Activated naive CD4-positive, alpha-beta T cell treated with anti-CD3 and anti-CD28 coated beads for 36 hours (primary cell): ENCODE results near the gene WDR91. TPM values are rescaled to one million over a fixed set of nuclear protein-coding genes. Genes with fewer than 3 reads are reported as not detected.
A peak's percentile ranks its signal among the peaks of the same experiment; 100 is the strongest.

Experiments
- CTCF ChIA-PET: fragments of 350-600 bp; sonication (Branson Sonifier 250); formaldehyde crosslinking; loops from one replicate; lab custom pipeline; 2021; ENCODE audit warnings: antibody characterized with exemption; lab: Charles Lee
- DNase-seq: peaks from one replicate; pipeline ENCODE4 v3.0.0-alpha.2; 2020
- H3K27ac Mint-ChIP-seq: one replicate; pipeline ENCODE4 v1.8.0; 2021; ENCODE audit warnings: mild to moderate bottlenecking, mixed read lengths
- H3K27me3 Mint-ChIP-seq: one replicate; pipeline ENCODE4 v1.8.0; 2021; ENCODE audit warnings: low read depth, mixed read lengths
- H3K36me3 Mint-ChIP-seq: one replicate; pipeline ENCODE4 v1.8.0; 2021; ENCODE audit warnings: low read depth, mixed read lengths
- H3K4me1 Mint-ChIP-seq: one replicate; pipeline ENCODE4 v1.8.0; 2021; ENCODE audit warnings: low read depth, mixed read lengths
- H3K4me3 Mint-ChIP-seq: one replicate; pipeline ENCODE4 v1.8.0; 2021; ENCODE audit warnings: mild to moderate bottlenecking, moderate library complexity, mixed read lengths
- H3K9me3 Mint-ChIP-seq: one replicate; pipeline ENCODE4 v1.8.0; 2021; ENCODE audit warnings: mixed read lengths
- intact Hi-C: fragments of 100-400 bp; cut with micrococcal nuclease; formaldehyde crosslinking; loops from one replicate; pipeline ENCODE4 v1.15.1; 2023
- total RNA-seq, 2 experiments: library from RNA; stranded (reverse); gene quantifications; one replicate each; pipeline ENCODE4 v1.2.3, GENCODE V29; 2021

The WDR91 gene
- total RNA-seq, 2 experiments from 2014 or later, result 10.6 to 11.1 TPM

- intact Hi-C loops, result loop anchor here (5.0 kb wide), 1 partner anchor 705 kb away; the partner anchor contains the start of gene AKR1B1
- H3K4me3 Mint-ChIP-seq, result no peak overlapping the region
- CTCF ChIA-PET, result interaction anchor here (0.6 to 5.9 kb wide), 3 partner anchors 8 to 74 kb away, joined by 3 to 23 read pairs (median 4); partner anchors contain the start of genes CYREN and TMEM140
- peaks cover 41% of the 10 kb centered on the region for H3K4me1 Mint-ChIP-seq
- H3K36me3 Mint-ChIP-seq, result peaks cover 71% of the 10 kb centered on the region
- no peak for DNase-seq
- peak overlapping the region; percentile 90 for H3K27ac Mint-ChIP-seq
- H3K27me3 Mint-ChIP-seq, result no peaks in the 10 kb centered on the region
- H3K9me3 Mint-ChIP-seq, result peaks cover 11% of the 10 kb centered on the region
Observed at GRCh38 chr7:135162382-135163001, 48.8 kb downstream of the WDR91 start.

- Mint-ChIP-seq H3K9me3 (peaks cover 17% of the 10 kb centered on the region), H3K4me1 (peaks cover 38% of the 10 kb centered on the region), H3K4me3 (no peak overlapping the region), H3K27me3 (no peaks in the 10 kb centered on the region), H3K27ac (peak overlapping the region; percentile 90), H3K36me3 (peaks cover 72% of the 10 kb centered on the region)
- CTCF ChIA-PET, result interaction anchor here (0.7 to 5.9 kb wide), 3 partner anchors 7 to 14 kb away, joined by 3 to 23 read pairs (median 14); partner anchors contain the start of genes CYREN and TMEM140
- DNase-seq, result no peak
- intact Hi-C loops, result loop anchor here (5.0 kb wide), 1 partner anchor 704 kb away; the partner anchor contains the start of gene AKR1B1
Observed at GRCh38 chr7:135161669-135162068, 49.7 kb downstream of the WDR91 start.

DNA sequence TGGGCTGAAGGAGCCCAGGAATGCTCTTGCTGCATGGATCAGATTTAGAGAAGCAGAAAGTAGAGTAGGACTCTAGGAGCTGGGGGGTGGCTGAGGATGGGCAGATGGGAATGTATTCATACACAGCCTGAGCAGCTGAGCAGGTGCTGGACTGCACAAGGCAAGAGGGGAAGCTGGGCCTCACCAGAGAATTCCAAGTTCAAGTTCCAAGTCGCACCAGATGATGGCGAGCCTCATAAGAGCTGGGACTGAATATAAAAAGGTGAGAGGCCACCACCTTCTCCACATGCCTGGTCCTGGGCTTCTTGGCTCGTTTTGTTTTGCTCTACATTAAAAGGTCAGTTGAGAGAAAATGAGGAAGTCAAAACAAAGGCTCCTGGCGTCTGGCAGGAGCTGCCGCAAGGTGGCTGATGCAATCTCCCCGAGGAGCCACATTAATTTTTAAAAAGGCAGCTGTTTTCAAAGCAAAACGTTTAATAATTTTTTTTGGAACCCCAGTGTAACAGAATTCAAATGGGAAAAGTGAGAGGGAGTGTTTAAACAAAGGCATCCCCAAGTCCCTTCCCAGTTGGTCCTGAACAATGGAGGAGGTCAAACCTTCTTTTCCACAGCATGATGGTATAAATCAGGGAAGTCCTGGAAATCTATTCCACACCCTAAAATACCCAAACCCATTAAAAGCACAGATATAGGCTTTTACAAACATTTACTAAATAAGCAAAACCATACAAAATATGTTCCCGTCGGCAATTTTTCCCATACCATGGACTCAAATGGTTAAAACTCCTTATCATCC lies 50.3 kb downstream of the WDR91 start:
- Mint-ChIP-seq H3K27ac (peak overlapping the region; percentile 90), H3K4me3 (no peak overlapping the region), H3K9me3 (peaks cover 23% of the 10 kb centered on the region), H3K27me3 (no peaks in the 10 kb centered on the region), H3K4me1 (peaks cover 34% of the 10 kb centered on the region), H3K36me3 (peaks cover 72% of the 10 kb centered on the region)
- no peak for DNase-seq
- intact Hi-C loops, result loop anchor here (1.0 to 5.0 kb wide), 3 partner anchors 8 to 704 kb away; partner anchors contain the start of genes AKR1B1 and TMEM140
- CTCF ChIA-PET, result interaction anchor here (0.6 to 5.9 kb wide), 4 partner anchors 8 to 522 kb away, joined by 3 to 23 read pairs (median 9); partner anchors contain the start of gene TMEM140

- intact Hi-C loops, result loop anchor here (1.0 to 5.0 kb wide), 3 partner anchors 9 to 703 kb away; partner anchors contain the start of genes AKR1B1 and TMEM140
- H3K27me3 Mint-ChIP-seq, result no peaks in the 10 kb centered on the region
- H3K36me3 Mint-ChIP-seq, result peaks cover 74% of the 10 kb centered on the region
- CTCF ChIA-PET, result interaction anchor here (0.6 to 5.9 kb wide), 4 partner anchors 9 to 521 kb away, joined by 3 to 23 read pairs (median 8); partner anchors contain the start of gene TMEM140
- no peak overlapping the region for H3K4me3 Mint-ChIP-seq
- H3K9me3 Mint-ChIP-seq, result peaks cover 29% of the 10 kb centered on the region
- DNase-seq, result peak; percentile 34
- H3K27ac Mint-ChIP-seq, result peak overlapping the region; percentile 90
- H3K4me1 Mint-ChIP-seq, result peaks cover 34% of the 10 kb centered on the region
Observed at GRCh38 chr7:135160098-135160857, 51.0 kb downstream of the WDR91 start.

- CTCF ChIA-PET, result interaction anchor here (0.6 to 5.9 kb wide), 4 partner anchors 10 to 173 kb away, joined by 3 to 23 read pairs (median 8); partner anchors contain the start of genes AGBL3 and TMEM140
- Mint-ChIP-seq H3K4me3 (no peak overlapping the region), H3K4me1 (peaks cover 37% of the 10 kb centered on the region), H3K27me3 (no peaks in the 10 kb centered on the region), H3K9me3 (peaks cover 37% of the 10 kb centered on the region), H3K27ac (peak overlapping the region; percentile 90), H3K36me3 (peaks cover 74% of the 10 kb centered on the region)
- DNase-seq, result no peak
- intact Hi-C loops, result loop anchor here (1.0 to 5.0 kb wide), 3 partner anchors 10 to 702 kb away; partner anchors contain the start of genes AKR1B1 and TMEM140
Observed at GRCh38 chr7:135159359-135160085, 51.8 kb downstream of the WDR91 start.

GRCh38 chr7:135158874-135159273 lies 52.5 kb downstream of the WDR91 start:
- H3K27me3 Mint-ChIP-seq, result no peaks in the 10 kb centered on the region
- H3K4me3 Mint-ChIP-seq, result no peak overlapping the region
- H3K27ac Mint-ChIP-seq, result peak overlapping the region; percentile 90
- DNase-seq, result no peak
- peaks cover 43% of the 10 kb centered on the region for H3K9me3 Mint-ChIP-seq
- peaks cover 41% of the 10 kb centered on the region for H3K4me1 Mint-ChIP-seq
- CTCF ChIA-PET, result interaction anchor here (0.9 to 5.9 kb wide), 2 partner anchors 11 to 173 kb away, joined by 3 to 23 read pairs; partner anchors contain the start of genes AGBL3 and TMEM140
- H3K36me3 Mint-ChIP-seq, result peaks cover 75% of the 10 kb centered on the region
- intact Hi-C loops, result no loop called here

GRCh38 chr7:135158141-135158655 lies 53.1 kb downstream of the WDR91 start:
- H3K27me3 Mint-ChIP-seq, result no peaks in the 10 kb centered on the region
- peaks cover 44% of the 10 kb centered on the region for H3K4me1 Mint-ChIP-seq
- CTCF ChIA-PET, result interaction anchor here (5.9 kb wide), 1 partner anchor 10 kb away, joined by 23 read pairs; the partner anchor contains the start of gene TMEM140
- H3K36me3 Mint-ChIP-seq, result peaks cover 79% of the 10 kb centered on the region
- H3K27ac Mint-ChIP-seq, result no peak overlapping the region
- intact Hi-C loops, result no loop called here
- peaks cover 47% of the 10 kb centered on the region for H3K9me3 Mint-ChIP-seq
- DNase-seq, result no peak
- H3K4me3 Mint-ChIP-seq, result no peak overlapping the region

GRCh38 chr7:135156290-135156689 lies 55.0 kb downstream of the WDR91 start:
- Mint-ChIP-seq H3K36me3 (peaks cover 74% of the 10 kb centered on the region), H3K4me3 (no peak overlapping the region), H3K9me3 (peaks cover 40% of the 10 kb centered on the region)

DNA sequence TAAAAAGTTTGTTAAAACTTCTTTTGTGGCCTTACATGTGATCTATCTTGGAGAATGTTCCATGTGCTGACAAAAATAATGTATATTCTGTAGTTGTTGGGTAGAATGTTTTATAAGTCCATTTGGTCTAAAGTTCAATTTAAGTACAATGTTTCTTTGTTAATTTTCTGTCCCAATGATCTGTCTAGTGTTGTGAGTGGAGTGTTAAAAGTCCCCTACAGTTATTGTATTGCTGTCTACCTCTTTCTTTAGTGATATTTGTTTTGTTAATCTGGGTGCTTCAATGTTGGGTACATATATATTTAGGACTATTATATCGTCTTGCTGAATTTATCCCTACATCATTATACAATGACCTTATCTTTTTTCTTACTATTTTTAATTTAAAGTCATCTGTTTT lies 56.6 kb downstream of the WDR91 start:
- H3K4me1 Mint-ChIP-seq, result peaks cover 41% of the 10 kb centered on the region

More at GRCh38 chr7:135156290-135156689, 55.0 kb downstream of the WDR91 start:
- Mint-ChIP-seq H3K4me1 (peaks cover 41% of the 10 kb centered on the region), H3K27me3 (no peaks in the 10 kb centered on the region), H3K27ac (no peak overlapping the region)
- no peak for DNase-seq
- CTCF ChIA-PET, result interaction anchor here (0.7 kb wide), 1 partner anchor 724 kb away, joined by 3 read pairs; no protein-coding TSS in a partner anchor
- intact Hi-C loops, result no loop called here

DNA sequence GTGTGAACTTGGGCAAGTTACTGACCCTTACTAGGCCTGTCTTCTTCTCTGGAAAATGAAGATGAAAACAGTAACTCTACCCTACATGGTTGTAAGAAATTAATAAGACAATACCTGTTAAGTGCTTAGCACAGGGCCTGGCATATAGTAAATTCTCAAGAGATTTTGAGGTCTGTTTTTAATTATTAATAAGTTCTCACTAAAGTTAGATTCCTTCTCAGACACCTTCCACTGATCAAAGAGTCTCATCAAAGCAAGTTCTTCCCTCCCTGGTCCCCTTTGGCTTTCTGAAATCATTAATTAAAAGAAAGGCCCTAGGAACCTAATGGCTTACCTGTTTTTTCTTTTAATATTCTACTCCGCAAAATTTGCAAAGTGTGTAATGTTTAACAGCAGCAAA lies 58.9 kb downstream of the WDR91 start:
- Mint-ChIP-seq H3K36me3 (peaks cover 64% of the 10 kb centered on the region), H3K4me3 (no peak overlapping the region)

More for the DNA sequence above, 56.6 kb downstream of the WDR91 start:
- DNase-seq, result no peak
- H3K9me3 Mint-ChIP-seq, result peaks cover 40% of the 10 kb centered on the region
- intact Hi-C loops, result no loop called here
- no peaks in the 10 kb centered on the region for H3K27me3 Mint-ChIP-seq
- CTCF ChIA-PET, result no interaction called here
- peaks cover 73% of the 10 kb centered on the region for H3K36me3 Mint-ChIP-seq
- H3K27ac Mint-ChIP-seq, result no peak overlapping the region
- no peak overlapping the region for H3K4me3 Mint-ChIP-seq

More for the DNA sequence above, 58.9 kb downstream of the WDR91 start:
- peaks cover 42% of the 10 kb centered on the region for H3K4me1 Mint-ChIP-seq
- peaks cover 40% of the 10 kb centered on the region for H3K9me3 Mint-ChIP-seq
- CTCF ChIA-PET, result no interaction called here
- intact Hi-C loops, result no loop called here
- H3K27me3 Mint-ChIP-seq, result no peaks in the 10 kb centered on the region
- H3K27ac Mint-ChIP-seq, result no peak overlapping the region
- DNase-seq, result no peak
